SKM-1 (cell line): Measurements from ENCODE around the gene C19orf67.

Experiments
- DNase-seq: peaks from one replicate; lab custom pipeline; 2025; ENCODE audit not compliant: unreplicated experiment; lab: John Stamatoyannopoulos, UW

Gene C19orf67

DNA sequence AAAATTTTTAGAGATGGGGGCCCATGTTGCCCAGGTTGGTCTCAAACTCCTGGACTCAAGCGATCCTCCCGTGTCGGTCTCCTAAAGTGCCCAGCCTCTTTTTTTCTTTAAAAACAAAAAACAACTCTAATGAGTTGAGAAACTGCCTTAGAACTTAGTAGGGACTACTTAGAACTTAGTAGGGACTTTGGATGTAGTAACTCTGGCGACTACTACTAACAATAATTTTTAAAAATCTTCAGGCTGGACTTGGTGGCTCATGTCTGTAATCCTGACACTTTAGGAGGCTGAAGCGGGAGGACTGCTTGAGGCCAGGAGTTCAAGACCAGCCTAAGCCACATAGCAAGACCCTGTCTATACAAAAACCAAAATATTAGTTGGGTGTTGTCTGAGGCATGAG lies 515 bp upstream of the C19orf67 start:
- no peak for DNase-seq

DNA sequence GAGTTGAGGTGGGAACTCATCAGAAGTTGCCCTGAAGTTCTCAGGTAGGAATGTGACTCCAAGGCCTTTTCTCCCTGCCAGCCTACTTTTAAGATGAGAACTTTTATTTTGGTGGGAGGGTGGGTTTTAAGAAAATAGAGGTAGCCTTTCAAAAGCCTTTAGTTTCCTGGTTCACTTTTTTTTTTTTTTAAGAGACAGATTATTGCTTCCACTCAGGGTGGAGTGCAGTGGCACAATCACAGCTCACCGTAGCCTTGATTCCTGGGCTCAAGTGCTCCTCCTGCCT lies 3.0 kb downstream of the C19orf67 start:
- DNase-seq, result no peak

DNA sequence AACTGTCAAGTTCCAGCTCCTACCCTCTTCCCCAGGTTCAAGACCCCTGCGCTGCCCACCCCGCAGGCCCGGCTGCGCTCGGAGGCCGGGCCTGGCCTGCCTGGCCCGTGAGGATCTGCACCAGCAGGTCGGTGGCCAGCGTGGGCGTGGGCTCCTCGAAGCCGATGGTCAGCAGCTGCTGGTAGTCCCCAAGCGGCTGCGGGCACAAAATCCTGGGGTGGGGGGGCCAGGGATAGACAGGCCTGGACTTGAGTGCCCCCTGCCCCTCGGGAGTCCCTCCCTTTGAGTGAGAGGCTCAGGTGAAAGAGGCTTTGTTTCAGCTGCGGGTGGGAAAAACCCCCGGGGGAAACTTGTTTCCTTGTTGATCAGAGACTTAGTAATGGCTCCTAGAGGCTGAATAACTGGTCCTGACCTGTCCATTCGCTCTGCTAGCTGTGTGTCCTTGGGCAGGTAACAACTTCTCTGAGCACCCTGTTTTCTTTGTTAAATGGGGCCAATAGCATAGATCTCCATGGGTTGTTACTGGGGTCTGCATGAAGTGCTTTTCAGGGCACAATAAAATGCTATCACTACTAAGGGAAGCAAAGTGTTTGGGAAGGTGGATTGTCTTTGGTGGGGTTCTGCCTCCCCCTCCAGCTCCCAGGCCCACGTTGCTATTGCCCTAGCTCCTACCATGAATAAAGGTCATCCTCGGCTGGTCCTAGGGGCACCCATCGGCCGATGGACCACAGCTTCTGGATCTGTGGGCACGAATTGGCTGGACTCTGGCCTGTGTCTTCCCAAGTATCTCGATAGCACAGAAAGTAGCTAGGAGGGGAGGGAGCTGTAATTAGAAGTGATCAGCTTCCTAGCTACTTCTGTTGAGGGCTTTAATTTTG lies 3.5 kb downstream of the C19orf67 start:
- DNase-seq, result no peak

DNA sequence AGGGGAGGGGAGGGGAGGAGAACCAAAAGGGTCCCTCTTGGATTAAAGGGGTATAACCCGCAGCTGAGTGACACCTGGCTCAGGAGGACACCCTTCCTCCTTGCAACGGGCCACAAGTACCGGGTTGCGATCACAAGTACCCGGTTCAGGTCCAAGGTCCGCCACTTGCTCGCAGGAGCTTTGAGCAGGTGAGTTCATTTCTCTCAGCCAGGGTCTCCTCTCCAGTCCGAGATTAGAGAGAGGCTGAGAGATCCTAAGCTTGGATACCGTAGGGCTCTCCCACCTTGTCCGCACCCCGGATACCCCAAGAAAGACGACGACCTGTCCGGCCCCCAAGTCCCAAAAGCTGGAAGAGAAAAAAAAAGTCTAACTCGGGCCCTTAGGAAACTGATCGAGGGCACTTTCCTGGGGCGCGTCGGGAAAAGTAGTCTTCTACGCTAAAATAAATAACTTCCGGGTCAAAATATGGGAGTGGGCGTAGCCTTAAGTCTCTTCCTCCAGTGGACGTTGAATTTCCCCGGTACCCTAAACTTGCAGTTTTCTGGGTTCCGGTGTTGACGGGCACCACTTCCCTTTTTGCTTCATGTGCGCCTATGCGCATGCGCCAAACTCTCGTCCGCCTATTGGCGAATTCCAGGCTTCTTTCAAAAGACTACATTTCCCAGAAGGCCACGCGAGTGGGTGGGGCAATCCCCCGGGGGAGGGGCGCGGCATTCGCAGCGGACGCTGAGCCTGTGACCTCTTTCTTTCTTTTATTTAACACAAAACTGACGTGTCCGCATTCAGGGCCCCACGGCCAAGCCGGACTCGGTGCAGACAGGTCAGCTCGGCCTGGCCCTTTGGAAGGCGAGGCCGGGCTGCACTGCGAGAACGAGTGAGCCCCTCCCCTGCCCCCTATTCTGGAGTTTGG lies 4.4 kb downstream of the C19orf67 start:
- DNase-seq, result peak; percentile 99

DNA sequence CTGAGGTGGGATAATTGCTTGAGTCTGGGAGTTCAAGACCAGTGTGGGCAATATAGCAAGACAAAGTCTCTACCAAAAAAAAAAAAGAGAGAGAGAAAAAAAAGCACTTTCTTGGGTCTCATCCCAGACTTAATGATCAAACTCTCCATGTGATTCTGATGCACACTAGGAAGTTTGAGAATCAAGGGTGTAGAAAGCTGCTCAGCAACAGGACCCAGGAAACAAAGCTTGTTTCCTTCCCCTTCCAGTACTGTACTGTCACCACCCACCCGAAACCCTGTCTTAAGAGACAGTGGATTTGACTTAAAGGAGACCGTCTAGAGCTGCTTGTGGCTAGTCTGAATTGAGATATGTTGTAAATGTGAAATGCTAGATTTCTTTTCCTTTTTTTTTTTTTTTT lies 7.2 kb downstream of the C19orf67 start:
- DNase-seq, result no peak

DNA sequence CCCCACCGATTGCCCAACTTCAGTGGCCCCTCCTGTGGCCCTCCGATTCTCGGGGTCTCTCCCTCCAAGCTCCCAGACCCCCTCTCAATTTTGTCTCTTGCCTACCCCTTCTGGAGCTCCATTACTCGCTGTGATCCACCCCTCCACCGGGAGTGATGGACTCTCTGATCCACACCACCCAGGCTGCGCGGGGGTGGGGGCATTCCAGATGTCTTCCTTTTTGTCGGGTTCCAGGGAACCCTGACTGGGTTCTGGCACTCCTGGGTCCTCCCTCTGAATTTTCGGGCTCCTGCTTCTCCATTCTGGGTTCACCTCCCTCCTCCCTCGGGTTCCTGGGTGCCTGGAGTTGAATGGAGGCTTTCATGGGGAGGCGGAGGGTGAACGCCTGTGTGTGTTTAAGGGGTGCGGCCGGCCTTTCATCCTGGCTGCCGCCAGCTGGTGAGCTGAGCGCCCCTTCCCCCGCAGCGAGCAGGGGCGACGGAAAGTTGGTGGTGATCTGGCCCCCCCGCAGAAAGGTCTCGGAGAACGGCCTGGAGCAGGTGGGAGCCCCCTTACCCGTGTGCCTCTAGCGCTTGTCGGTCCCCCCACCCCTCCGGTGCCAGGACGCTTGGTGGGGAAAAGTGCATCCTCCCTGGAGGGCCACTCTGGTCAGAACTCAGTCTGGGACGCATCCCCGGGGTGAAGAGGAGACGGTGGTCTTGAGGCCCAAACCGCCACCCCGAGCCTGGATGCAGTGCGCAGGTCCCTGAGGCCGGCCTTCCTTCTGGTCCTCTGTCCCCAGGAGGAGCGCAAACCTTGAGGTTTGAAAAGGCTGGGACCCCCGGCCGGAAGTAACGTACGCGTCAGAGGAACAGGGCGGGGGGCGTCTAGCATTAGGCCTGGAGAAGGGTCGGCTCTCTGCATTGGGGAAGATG lies 11.4 kb downstream of the C19orf67 start:
- peak; percentile 49 for DNase-seq

DNA sequence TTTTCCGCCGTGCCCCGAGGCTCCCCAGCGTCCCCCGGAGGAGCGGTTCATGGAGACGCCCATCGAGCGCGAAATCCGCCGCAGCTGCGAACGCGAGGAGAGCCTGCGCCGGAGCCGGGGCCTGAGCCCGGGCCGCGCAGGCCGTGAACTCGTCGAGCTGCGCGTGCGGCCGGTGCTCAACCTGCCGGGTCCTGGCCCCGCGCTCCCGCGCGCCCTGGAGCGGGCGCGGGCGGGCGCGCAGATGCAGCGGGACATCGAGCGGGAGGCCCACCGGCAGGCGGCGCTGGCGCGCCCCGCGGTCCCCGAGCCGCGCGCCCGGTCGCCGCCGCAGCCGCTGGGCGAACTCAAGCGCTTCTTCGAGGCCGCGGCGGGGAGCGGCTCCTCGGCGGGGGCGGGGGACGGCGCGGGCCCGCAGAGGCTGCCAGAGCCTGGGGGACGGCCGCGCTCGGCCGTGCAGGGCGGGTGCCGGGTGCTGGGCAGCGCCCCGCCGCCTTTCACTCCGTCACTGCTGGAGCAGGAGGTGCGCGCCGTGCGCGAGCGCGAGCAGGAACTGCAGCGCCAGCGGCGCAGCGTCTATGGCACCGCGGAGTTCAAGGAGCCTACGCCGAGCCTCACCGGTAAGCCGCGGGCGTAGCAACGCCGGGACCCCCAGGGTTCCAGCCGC lies 12.2 kb downstream of the C19orf67 start:
- peak; percentile 65 for DNase-seq

DNA sequence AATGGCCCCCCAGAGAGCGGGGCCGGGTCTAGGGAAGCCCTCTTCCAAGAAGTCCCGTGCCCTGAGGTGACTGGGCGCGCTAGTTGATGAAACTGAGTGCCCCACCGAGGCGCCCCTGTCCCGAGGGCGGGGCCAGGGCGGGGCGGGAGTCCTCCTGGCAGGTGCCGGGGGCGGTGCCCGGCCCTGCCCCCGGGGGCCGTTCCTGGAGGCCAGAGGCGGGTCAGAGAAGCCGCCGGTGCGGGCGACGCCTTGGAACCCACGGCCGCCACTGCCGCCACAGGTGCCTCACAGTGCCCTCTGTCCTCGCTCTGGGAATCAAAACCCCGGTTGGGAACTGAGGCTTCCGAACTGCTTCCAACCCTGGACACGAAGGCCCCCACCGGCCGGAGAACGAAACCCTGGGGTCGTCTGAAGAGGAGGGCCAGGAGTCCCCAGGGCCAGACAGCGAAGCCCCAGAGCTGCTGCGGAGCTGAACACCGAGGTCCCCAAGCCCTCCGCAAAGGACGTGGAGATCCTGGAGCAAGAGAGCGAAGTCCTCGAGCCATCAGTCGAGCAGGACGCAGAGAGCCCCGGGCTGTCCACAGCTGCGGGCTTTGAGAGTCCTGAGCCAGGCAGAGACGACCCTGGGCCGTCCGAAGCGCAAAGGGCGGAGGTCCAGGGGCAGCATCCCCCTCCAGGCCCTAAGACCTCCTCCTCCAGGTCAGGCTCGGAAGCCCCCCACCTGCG lies 12.9 kb downstream of the C19orf67 start, which contains the start of gene MISP3:
TSS of gene MISP3 (plus strand) at position 252 of the 726 bp plus-strand sequence. CDS start 524 bp downstream, outside the sequence.
- DNase-seq, result no peak

DNA sequence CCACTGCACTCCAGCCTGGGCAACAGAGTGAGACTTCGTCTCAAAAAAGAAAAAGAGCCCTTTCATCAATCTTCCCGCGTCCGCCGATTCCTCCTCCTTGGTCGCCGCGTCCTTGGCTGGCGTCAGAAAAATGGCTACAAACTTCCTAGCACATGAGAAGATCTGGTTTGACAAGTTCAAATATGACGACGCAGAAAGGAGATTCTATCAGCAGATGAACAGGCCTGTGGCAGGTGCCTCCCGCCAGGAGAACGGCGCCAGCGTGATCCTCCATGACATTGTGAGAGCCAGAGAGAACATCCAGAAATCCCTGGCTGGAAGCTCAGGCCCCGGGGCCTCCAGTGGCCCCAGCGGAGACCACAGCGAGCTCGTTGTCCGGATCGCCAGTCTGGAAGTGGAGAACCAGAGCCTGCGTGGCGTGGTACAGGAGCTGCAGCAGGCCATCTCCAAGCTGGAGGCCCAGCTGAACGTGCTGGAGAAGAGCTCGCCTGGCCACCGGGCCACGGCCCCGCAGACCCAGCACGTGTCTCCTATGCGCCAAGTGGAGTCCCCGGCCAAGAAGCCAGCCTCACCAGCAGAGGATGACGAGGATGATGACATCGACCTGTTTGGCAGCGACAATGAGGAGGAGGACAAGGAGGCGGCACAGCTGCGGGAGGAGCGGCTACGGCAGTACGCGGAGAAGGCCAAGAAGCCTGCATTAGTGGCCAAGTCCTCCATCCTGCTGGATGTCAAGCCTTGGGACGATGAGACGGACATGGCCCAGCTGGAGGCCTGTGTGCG lies 15.1 kb downstream of the C19orf67 start:
- DNase-seq, result no peak

DNA sequence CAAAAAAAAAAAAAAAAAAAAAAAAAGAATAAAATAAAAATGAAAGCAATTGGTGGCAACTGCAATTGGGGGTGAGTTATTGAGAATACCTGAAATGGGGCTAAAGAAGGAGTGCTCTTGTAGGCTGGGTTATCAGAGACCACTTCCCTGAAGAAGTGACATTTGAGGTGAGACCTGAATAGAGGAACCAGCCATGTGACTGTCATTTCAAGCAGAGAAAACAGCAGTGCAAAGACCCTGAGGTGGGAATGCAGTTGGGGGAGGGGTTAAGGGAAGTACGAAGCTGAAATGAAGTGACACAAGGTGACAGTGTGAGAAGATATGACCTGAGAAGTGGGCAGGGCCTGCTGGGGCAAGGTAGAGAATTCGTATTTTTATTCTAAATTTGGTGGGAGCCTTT lies 19.4 kb downstream of the C19orf67 start:
- DNase-seq, result no peak

DNA sequence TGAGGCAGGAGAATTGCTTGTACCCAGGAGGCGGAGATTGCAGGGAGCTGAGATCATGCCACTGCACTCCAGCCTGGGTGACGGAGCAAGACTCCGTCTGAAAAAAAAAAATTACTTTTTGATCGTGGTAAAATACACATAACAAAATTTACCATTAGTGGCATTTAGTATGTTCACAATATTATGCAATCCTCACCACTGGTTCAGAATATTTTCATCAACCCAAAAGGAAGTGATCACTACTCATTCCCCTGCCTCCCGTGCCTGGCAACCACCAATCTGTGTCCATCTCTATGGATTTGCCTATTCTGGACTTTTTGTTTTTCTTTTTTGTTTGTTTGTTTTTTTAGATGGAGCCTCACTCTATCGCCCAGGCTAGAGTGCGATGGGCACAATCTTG lies 22.5 kb downstream of the C19orf67 start:
- no peak for DNase-seq

DNA sequence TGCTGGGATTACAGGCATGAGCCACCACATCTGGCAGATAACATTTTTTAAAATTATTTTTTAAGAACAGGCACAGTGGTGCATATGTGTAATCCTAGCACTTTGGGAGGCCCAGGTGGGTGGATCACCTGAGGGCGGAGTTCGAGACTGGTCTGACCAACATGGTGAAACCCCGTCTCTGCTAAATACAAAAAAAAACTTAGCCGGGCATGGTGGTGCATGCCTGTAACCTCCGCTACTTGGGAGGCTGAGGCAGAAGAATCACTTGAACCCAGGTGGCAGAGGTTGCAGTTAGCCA lies 23.1 kb downstream of the C19orf67 start:
- DNase-seq, result no peak

DNA sequence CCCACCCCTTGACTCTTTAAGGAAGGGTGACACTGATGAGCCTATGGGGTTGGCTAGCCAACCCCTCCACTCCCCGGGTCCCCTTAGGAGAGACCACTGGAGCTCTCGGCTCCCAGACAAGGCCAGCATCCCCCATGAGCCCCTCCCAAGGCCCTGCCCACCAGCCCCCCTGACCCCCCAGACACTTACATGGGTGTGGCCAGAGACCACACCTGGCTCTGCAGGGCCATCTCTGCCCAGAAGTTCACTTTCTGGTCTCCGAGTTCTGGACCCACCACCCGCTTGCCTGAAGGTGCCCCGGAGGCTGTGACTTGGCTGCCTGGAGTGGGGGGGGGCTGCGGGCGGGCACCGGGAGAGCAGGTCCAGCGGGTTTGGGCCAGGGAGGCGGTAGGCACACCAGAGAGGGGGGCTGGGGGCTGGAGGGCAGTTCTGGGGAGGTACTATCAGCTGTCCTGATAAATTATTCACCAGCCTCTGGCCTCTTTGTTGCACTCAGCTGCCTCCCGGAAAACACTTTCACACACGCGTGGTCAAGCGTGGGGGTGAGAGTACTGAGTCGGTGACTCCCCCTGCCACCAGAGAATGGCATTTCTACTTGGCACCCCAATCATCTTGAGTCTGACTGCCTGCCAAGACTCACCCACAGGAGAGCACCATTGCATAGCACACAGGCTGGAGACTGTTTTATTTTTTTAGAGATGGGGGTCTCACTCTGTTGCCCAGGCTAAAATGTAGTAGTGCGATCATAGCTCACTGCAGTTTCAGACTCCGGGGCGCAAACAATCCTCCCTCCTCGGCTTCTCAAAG lies 23.6 kb downstream of the C19orf67 start, which contains the start of gene PALM3:
TSS of gene PALM3 (minus strand) at position 326 of the 807 bp plus-strand sequence. CDS start at position 230, 96 bp downstream.
- no peak for DNase-seq

DNA sequence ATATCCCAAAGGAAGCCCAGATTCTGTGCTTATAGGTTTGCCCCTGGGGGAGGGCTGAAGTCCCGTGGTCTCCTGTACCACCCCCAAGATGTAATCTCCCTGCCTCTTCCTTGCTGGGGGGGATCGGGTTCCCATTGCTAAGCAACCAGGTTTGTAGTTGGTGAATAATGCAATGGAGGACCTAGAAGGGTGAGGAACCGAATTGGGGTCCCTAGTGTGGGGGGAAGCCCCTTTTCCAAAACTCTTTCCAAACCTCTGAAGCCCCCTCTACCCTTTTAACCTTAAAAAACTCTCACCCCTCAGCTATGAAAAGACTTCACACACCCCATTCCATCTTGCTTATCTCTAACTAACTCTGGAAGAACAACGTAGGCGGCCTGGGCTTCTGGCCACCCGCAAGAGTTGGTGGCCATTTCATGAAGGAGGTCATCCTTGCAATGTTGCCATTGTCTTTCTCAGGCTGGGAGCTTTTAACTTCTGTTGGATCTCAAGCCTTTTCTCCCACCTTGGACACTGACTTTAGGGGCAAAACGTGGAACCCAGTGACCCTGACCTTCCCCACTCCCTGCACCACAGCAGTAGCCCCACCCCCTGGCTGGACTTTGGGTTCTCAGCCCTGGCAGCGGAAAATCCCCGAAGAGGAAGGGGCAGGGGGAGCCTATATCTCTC lies 24.4 kb downstream of the C19orf67 start:
- DNase-seq, result no peak

DNA sequence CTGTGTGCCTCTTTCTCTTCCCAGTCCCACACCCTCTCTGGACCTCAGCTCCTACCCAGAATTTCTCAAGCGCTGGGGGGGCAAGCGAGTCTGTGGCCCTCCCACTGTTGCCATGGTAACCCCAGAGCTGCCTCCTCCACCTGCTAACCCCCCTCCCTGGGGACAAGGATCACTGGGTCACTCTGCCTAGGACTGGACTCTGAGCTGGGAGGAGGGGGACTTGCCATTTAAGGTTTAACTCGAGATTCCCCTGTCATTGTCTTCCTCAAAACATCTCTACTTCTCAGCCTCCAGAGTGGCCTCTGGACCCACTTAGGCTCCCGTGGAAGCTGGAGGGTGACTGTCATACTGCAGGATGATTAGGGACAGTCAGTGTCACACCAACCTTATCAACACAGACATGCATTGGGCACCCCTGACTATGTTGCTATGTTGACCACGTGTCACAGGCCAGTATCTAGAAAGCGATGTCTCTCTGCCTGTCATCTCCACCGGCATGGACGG lies 25.9 kb downstream of the C19orf67 start:
- DNase-seq, result no peak

DNA sequence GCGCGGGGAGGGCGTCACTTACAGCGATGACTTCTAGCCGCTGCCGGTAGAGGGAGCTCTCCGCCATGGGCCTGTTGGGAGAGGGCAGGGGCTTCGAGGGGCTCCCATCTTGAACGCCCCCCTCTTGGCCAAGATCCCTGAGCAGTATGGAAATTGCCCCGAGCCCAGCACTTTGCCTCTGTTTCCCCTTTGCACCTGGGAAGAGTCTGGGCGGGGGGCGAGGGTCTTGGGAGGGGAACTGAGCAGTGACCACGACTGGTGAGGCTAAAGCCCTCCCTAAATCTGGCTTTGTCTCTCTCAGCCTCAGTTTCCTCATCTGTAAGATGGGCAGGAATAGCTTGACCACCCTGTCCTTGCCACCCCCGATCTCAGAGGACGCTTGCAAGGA lies 26.5 kb downstream of the C19orf67 start:
- DNase-seq, result no peak
